Measurements from ENCODE around the gene PRX. TPM values are rescaled to one million over a fixed set of nuclear protein-coding genes. Genes with fewer than 3 reads are reported as not detected.
A peak's percentile ranks its signal among the peaks of the same experiment; 100 is the strongest.

The PRX gene
- total RNA-seq, 1 donor from 2014 or later, result 1.3 TPM

- DNase-seq (ENCODE audit: low read depth), result no peak
- H3K4me3 ChIP-seq (ENCODE audit: low read depth, low read length), result no peak overlapping the region
- TF ChIP-seq CTCF (conservative IDR thresholded peaks at IDR 0.05; ENCODE audit: low read depth, low read length), result no peak
Measured at GRCh38 chr19:40453151-40453735, 40.1 kb upstream of the PRX start.

DNA sequence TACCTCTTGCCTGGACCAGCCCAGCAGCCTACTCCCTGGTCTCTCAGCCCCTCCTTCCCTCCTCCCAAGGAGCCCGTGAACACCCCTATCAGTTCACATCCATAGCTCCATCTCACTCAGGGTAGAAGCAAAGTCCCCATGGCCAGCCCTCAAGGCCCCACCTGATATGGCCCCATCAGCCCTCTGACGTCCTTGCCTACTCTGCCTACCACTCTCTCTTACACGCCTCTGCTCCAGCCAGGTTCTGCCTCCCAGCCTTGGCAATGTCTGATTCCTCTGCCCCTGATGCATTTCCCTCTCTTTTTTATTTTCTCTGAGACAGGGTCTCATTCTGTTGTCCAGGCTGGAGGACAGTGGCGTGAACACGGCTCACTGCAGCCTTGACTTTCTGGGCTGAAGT lies 38.8 kb upstream of the PRX start:
- no peak for DNase-seq (ENCODE audit: low read depth)
- TF ChIP-seq CTCF (conservative IDR thresholded peaks at IDR 0.05; ENCODE audit: low read depth, low read length), result no peak
- H3K4me3 ChIP-seq (ENCODE audit: low read depth, low read length), result no peak overlapping the region

GRCh38 chr19:40450664-40451063 lies 37.5 kb upstream of the PRX start:
- TF ChIP-seq CTCF (conservative IDR thresholded peaks at IDR 0.05; ENCODE audit: low read depth, low read length), result no peak
- DNase-seq (ENCODE audit: low read depth), result no peak
- no peak overlapping the region for H3K4me3 ChIP-seq (ENCODE audit: low read depth, low read length)

- DNase-seq (ENCODE audit: low read depth), result no peak
- no peak for TF ChIP-seq CTCF (conservative IDR thresholded peaks at IDR 0.05; ENCODE audit: low read depth, low read length)
- no peak overlapping the region for H3K4me3 ChIP-seq (ENCODE audit: low read depth, low read length)
Measured at GRCh38 chr19:40449506-40449905, 36.3 kb upstream of the PRX start.

DNA sequence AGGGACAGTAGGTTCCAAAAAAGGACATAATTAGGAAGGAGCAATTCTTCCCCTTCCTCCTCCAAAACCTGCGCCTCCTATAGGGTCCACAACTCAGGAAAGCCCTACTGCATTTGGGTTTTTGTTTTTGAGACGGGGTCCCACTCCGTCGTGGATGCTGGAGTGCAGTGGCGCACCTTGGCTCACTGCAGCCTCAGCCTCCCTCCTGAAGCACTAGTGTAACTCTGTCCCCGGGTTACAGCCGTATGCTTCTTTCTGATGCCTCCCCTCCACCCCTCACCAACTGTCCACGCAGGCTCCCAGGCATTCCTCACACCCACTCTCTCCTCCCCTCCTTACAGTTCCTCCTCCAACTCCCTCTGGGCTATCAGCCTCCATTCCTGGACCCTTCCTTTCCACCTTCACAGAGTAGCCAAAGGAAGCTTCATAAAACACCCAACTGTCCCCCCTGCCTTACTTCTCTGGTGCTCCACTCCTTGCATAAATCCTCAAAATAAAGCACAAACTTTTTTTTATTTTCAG lies 33.1 kb upstream of the PRX start:
- H3K4me3 ChIP-seq (ENCODE audit: low read depth, low read length), result no peak overlapping the region
- no peak for TF ChIP-seq CTCF (conservative IDR thresholded peaks at IDR 0.05; ENCODE audit: low read depth, low read length)
- no peak for DNase-seq (ENCODE audit: low read depth)

- no peak for TF ChIP-seq CTCF (conservative IDR thresholded peaks at IDR 0.05; ENCODE audit: low read depth, low read length)
- H3K4me3 ChIP-seq (ENCODE audit: low read depth, low read length), result no peak overlapping the region
- DNase-seq (ENCODE audit: low read depth), result no peak
Measured at GRCh38 chr19:40445780-40446262, 32.6 kb upstream of the PRX start.

DNA sequence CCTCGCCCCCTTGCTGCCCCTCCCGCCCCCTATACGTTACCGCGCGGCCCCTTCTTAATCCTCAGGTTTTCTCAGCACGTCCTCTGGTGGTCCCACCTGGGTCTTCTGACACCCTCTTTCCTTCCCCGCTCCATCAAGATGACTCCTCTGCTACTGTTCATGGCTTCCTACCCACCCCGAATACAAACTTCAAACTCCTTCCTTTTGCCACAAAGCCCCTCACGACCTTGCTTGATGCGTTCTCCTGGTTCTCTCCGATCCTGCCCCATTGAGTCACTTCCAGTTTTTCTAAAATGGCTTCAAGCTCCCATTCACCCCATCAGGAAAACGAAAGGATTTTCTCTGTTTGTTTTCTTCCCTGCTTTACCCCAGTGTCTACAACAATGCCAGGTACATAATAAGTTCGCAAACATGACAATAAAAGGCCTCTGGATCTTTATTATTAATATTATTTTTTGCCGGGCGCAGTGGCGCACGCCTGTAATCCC lies 31.7 kb upstream of the PRX start:
- no peak for TF ChIP-seq CTCF (conservative IDR thresholded peaks at IDR 0.05; ENCODE audit: low read depth, low read length)
- no peak for DNase-seq (ENCODE audit: low read depth)

More for the DNA sequence above, 31.7 kb upstream of the PRX start:
- H3K4me3 ChIP-seq (ENCODE audit: low read depth, low read length), result peak overlapping the region; percentile 83
